HepG2 (cell line): ENCODE measurements around the gene ITGB6.

ENCODE experiments used
- ATF3 ChIP-seq: sonication (generic); formaldehyde crosslinking; IDR thresholded peaks from 2 replicates; pipeline ENCODE4 v1.4.0; 2020; ENCODE audit warnings: missing genetic modification reagents
- DNMT1 ChIP-seq: sonication (generic); formaldehyde crosslinking; IDR thresholded peaks from 2 replicates; pipeline ENCODE4 v1.5.1; 2020; ENCODE audit warnings: mild to moderate bottlenecking, missing genetic modification reagents
- MXI1 ChIP-seq: IDR thresholded peaks from 3 replicates; pipeline ENCODE4 v1.6.1; 2012; ENCODE audit warnings: low read depth, low read length, inconsistent platforms, borderline replicate concordance
- SNAPC2 ChIP-seq: sonication (generic); formaldehyde crosslinking; IDR thresholded peaks from 2 replicates; pipeline ENCODE4 v1.8.1; 2022; ENCODE audit warnings: mild to moderate bottlenecking, missing genetic modification reagents
- STAT6 ChIP-seq: sonication (generic); formaldehyde crosslinking; IDR thresholded peaks from 2 replicates; pipeline ENCODE4 v1.4.0; 2020; ENCODE audit warnings: missing genetic modification reagents, mild to moderate bottlenecking, borderline replicate concordance
- USF2 ChIP-seq, 2 experiments: sonication (generic) in 1 of 2; formaldehyde crosslinking in 1 of 2; IDR thresholded peaks; 2 replicates each; pipeline versions ENCODE4 v1.5.1 to v1.6.1; 2011 to 2020; ENCODE audit warnings: borderline replicate concordance in 1 of 2, low read depth in 1 of 2, low read length in 1 of 2, mild to moderate bottlenecking in 1 of 2, missing genetic modification reagents in 1 of 2, moderate library complexity in 1 of 2

GRCh38 chr2:160109243-160109642, 90.8 kb downstream of the ITGB6 start:
- no peak for TF ChIP-seq ATF3
- no peak for TF ChIP-seq USF2 (IDR thresholded peaks at IDR 0.05; ENCODE audit: low read depth, low read length)
- TF ChIP-seq USF2 (CRISPR knock-in tag; IDR thresholded peaks at IDR 0.05; ENCODE audit: borderline replicate concordance): no peak
- no peak for TF ChIP-seq MXI1
- no peak for TF ChIP-seq STAT6 (CRISPR knock-in tag)
- no peak for TF ChIP-seq DNMT1 (CRISPR knock-in tag)
- TF ChIP-seq SNAPC2 (CRISPR knock-in tag): no peak
